ENCODE measurements around the gene DAO. TPM values are rescaled to one million over a fixed set of nuclear protein-coding genes. Genes with fewer than 3 reads are reported as not detected.
"Not testable (repeated sequence)": the region's sequence is repeated elsewhere in the genome, so short reads cannot be mapped to it uniquely, and the experiment has no call there.

The DAO gene
- total and polyA plus RNA-seq, 2 donors: not detected

- 49% methylated on average over 12 of the region's 12 CpGs for WGBS
- no peak for DNase-seq (ENCODE audit: extremely low spot score)
- H3K36me3 ChIP-seq (ENCODE audit: insufficient read depth): no peaks in the 10 kb centered on the region
- H3K4me3 ChIP-seq (ENCODE audit: low read depth, low read length): peak overlapping the region; percentile 80
- no peaks in the 10 kb centered on the region for H3K4me1 ChIP-seq (ENCODE audit: insufficient read depth)
- H3K27ac ChIP-seq (ENCODE audit: low read depth): peak overlapping the region; percentile 48
These were observed 24.4 kb upstream of the DAO start for GRCh38 chr12:108855284-108856169.

- H3K27ac ChIP-seq (ENCODE audit: low read depth): no peak overlapping the region
- peak overlapping the region; percentile 80 for H3K4me3 ChIP-seq (ENCODE audit: low read depth, low read length)
- 19% methylated on average over 6 of the region's 6 CpGs for WGBS
- H3K36me3 ChIP-seq (ENCODE audit: insufficient read depth): no peaks in the 10 kb centered on the region
- H3K4me1 ChIP-seq (ENCODE audit: insufficient read depth): no peaks in the 10 kb centered on the region
- DNase-seq (ENCODE audit: extremely low spot score): no peak
These were observed 23.8 kb upstream of the DAO start for GRCh38 chr12:108856170-108856427.

GRCh38 chr12:108856428-108857157 lies 23.3 kb upstream of the DAO start:
- no peaks in the 10 kb centered on the region for H3K4me1 ChIP-seq (ENCODE audit: insufficient read depth)
- WGBS: 2% methylated on average over 24 of the region's 24 CpGs
- DNase-seq (ENCODE audit: extremely low spot score): no peak

GRCh38 chr12:108857158-108857407 lies 22.8 kb upstream of the DAO start:
- WGBS: under 1% methylated on average over 30 of the region's 30 CpGs
- H3K27ac ChIP-seq (ENCODE audit: low read depth): peak overlapping the region; percentile 91
- H3K4me1 ChIP-seq (ENCODE audit: insufficient read depth): no peaks in the 10 kb centered on the region
- H3K4me3 ChIP-seq (ENCODE audit: low read depth, low read length): peak overlapping the region; percentile 80
- H3K36me3 ChIP-seq (ENCODE audit: insufficient read depth): no peaks in the 10 kb centered on the region
- DNase-seq (ENCODE audit: extremely low spot score): no peak

More at GRCh38 chr12:108856428-108857157, 23.3 kb upstream of the DAO start:
- no peaks in the 10 kb centered on the region for H3K36me3 ChIP-seq (ENCODE audit: insufficient read depth)
- peak overlapping the region; percentile 80 for H3K4me3 ChIP-seq (ENCODE audit: low read depth, low read length)
- peak overlapping the region; percentile 83 for H3K27ac ChIP-seq (ENCODE audit: low read depth)

- Histone ChIP-seq H3K4me1 (ENCODE audit: insufficient read depth) (no peaks in the 10 kb centered on the region), H3K4me3 (ENCODE audit: low read depth, low read length) (peak overlapping the region; percentile 2), H3K36me3 (ENCODE audit: insufficient read depth) (no peaks in the 10 kb centered on the region), H3K27ac (ENCODE audit: low read depth) (no peak overlapping the region)
- WGBS: 16% methylated on average over 18 of the region's 18 CpGs
- no peak for DNase-seq (ENCODE audit: extremely low spot score)
These were observed 21.4 kb upstream of the DAO start for GRCh38 chr12:108858311-108859074.

GRCh38 chr12:108859141-108859922 lies 20.6 kb upstream of the DAO start:
- H3K36me3 ChIP-seq (ENCODE audit: insufficient read depth); DNase-seq (ENCODE audit: extremely low spot score); H3K4me3 ChIP-seq (ENCODE audit: low read depth, low read length); H3K27ac ChIP-seq (ENCODE audit: low read depth); H3K4me1 ChIP-seq (ENCODE audit: insufficient read depth): not testable (repeated sequence)
- WGBS: 60% methylated on average over 6 of the region's 6 CpGs

- Histone ChIP-seq H3K4me1 (ENCODE audit: insufficient read depth) (no peaks in the 10 kb centered on the region), H3K27ac (ENCODE audit: low read depth) (no peak overlapping the region), H3K36me3 (ENCODE audit: insufficient read depth) (no peaks in the 10 kb centered on the region), H3K4me3 (ENCODE audit: low read depth, low read length) (no peak overlapping the region)
- whole genome bisulfite sequencing: 90% methylated on average over 1 of the region's 1 CpG
- DNase-seq (ENCODE audit: extremely low spot score): no peak
These were observed 20.0 kb upstream of the DAO start for GRCh38 chr12:108859923-108860291.

GRCh38 chr12:108860443-108860842 lies 19.4 kb upstream of the DAO start:
- DNase-seq (ENCODE audit: extremely low spot score): no peak
- Histone ChIP-seq H3K36me3 (ENCODE audit: insufficient read depth) (no peaks in the 10 kb centered on the region), H3K27ac (ENCODE audit: low read depth) (no peak overlapping the region), H3K4me3 (ENCODE audit: low read depth, low read length) (no peak overlapping the region), H3K4me1 (ENCODE audit: insufficient read depth) (no peaks in the 10 kb centered on the region)
- 81% methylated on average over 6 of the region's 6 CpGs for WGBS

GRCh38 chr12:108861878-108862587 lies 17.9 kb upstream of the DAO start:
- WGBS: 89% methylated on average over 6 of the region's 6 CpGs
- Histone ChIP-seq H3K4me3 (ENCODE audit: low read depth, low read length) (no peak overlapping the region), H3K4me1 (ENCODE audit: insufficient read depth) (no peaks in the 10 kb centered on the region), H3K36me3 (ENCODE audit: insufficient read depth) (no peaks in the 10 kb centered on the region), H3K27ac (ENCODE audit: low read depth) (no peak overlapping the region)
- DNase-seq (ENCODE audit: extremely low spot score): no peak

GRCh38 chr12:108862588-108862959 lies 17.3 kb upstream of the DAO start:
- H3K36me3 ChIP-seq (ENCODE audit: insufficient read depth): no peaks in the 10 kb centered on the region
- no peak overlapping the region for H3K27ac ChIP-seq (ENCODE audit: low read depth)
- WGBS: 94% methylated on average over 3 of the region's 3 CpGs

GRCh38 chr12:108865169-108865568 lies 14.7 kb upstream of the DAO start:
- no peak for DNase-seq (ENCODE audit: extremely low spot score)
- 98% methylated on average over 4 of the region's 4 CpGs for WGBS
- H3K4me3 ChIP-seq (ENCODE audit: low read depth, low read length): no peak overlapping the region
- no peaks in the 10 kb centered on the region for H3K36me3 ChIP-seq (ENCODE audit: insufficient read depth)
- no peak overlapping the region for H3K27ac ChIP-seq (ENCODE audit: low read depth)
- no peaks in the 10 kb centered on the region for H3K4me1 ChIP-seq (ENCODE audit: insufficient read depth)

More at GRCh38 chr12:108862588-108862959, 17.3 kb upstream of the DAO start:
- Histone ChIP-seq H3K4me3 (ENCODE audit: low read depth, low read length) (no peak overlapping the region), H3K4me1 (ENCODE audit: insufficient read depth) (no peaks in the 10 kb centered on the region)
- no peak for DNase-seq (ENCODE audit: extremely low spot score)

- H3K36me3 ChIP-seq (ENCODE audit: insufficient read depth); DNase-seq (ENCODE audit: extremely low spot score); H3K4me1 ChIP-seq (ENCODE audit: insufficient read depth); H3K27ac ChIP-seq (ENCODE audit: low read depth); H3K4me3 ChIP-seq (ENCODE audit: low read depth, low read length): not testable (repeated sequence)
- 90% methylated on average over 10 of the region's 10 CpGs for WGBS
These were observed 13.8 kb upstream of the DAO start for GRCh38 chr12:108866083-108866482.

- 91% methylated on average over 4 of the region's 4 CpGs for WGBS
These were observed 11.1 kb upstream of the DAO start for GRCh38 chr12:108868781-108869180.

More at GRCh38 chr12:108868781-108869180, 11.1 kb upstream of the DAO start:
- no peaks in the 10 kb centered on the region for H3K4me1 ChIP-seq (ENCODE audit: insufficient read depth)
- no peaks in the 10 kb centered on the region for H3K36me3 ChIP-seq (ENCODE audit: insufficient read depth)
- DNase-seq (ENCODE audit: extremely low spot score): no peak
- H3K27ac ChIP-seq (ENCODE audit: low read depth): no peak overlapping the region
- no peak overlapping the region for H3K4me3 ChIP-seq (ENCODE audit: low read depth, low read length)
